Measurements from ENCODE around the gene KRTAP4-5. TPM values are rescaled to one million over a fixed set of nuclear protein-coding genes. Genes with fewer than 3 reads are reported as not detected.

Gene KRTAP4-5
- total RNA-seq, 2 donors from 2014 or later, result not detected

DNA sequence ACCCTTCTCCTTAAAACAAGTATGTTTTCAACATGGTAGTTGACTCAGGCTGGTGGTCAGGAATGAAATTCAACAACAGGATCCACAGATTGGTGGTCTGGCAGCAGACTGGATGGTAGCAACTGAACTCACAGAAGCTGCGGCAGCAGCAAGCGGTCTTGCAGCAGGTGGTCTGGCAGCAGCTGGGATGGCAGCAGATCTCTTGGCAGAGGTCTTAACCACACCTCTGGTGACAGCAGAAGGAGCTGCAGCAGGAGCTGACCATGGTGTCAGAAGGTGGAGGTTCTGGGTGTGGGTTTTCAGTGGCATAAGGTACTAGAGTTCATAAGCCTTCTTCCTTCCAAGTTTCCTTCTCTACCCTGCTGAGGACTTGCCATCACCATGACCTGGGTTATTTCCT lies 37.2 kb upstream of the KRTAP4-5 start:
- TF ChIP-seq, protein P1, sequence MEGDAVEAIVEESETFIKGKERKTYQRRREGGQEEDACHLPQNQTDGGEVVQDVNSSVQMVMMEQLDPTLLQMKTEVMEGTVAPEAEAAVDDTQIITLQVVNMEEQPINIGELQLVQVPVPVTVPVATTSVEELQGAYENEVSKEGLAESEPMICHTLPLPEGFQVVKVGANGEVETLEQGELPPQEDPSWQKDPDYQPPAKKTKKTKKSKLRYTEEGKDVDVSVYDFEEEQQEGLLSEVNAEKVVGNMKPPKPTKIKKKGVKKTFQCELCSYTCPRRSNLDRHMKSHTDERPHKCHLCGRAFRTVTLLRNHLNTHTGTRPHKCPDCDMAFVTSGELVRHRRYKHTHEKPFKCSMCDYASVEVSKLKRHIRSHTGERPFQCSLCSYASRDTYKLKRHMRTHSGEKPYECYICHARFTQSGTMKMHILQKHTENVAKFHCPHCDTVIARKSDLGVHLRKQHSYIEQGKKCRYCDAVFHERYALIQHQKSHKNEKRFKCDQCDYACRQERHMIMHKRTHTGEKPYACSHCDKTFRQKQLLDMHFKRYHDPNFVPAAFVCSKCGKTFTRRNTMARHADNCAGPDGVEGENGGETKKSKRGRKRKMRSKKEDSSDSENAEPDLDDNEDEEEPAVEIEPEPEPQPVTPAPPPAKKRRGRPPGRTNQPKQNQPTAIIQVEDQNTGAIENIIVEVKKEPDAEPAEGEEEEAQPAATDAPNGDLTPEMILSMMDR (conservative IDR thresholded peaks at IDR 0.05), result no peak
- H3K4me1 Mint-ChIP-seq, result peaks cover 1% of the 10 kb centered on the region
- H3K36me3 ChIP-seq (ENCODE audit: control insufficient read depth, insufficient read depth, low read length), result no peaks in the 10 kb centered on the region
- 86 to 100% methylated on average over 1 to 2 of the region's 2 CpGs for WGBS, 2 experiments (ENCODE audit: insufficient coverage in 1 of 2, insufficient read length in 1 of 2)
- no peak overlapping the region for H3K27ac Mint-ChIP-seq
- H3K27me3 Mint-ChIP-seq (ENCODE audit: insufficient read depth), result peaks cover 5% of the 10 kb centered on the region
- DNase-seq, result no peak
- H3K4me3 ChIP-seq (ENCODE audit: low read length), result no peak overlapping the region
- H3K9me3 Mint-ChIP-seq, result no peaks in the 10 kb centered on the region
- no peaks in the 10 kb centered on the region for H3K27me3 ChIP-seq (ENCODE audit: control insufficient read depth, insufficient read depth, low read length, poor library complexity, severe bottlenecking)
- H3K4me1 ChIP-seq (ENCODE audit: control insufficient read depth, insufficient read depth, low read length), result no peaks in the 10 kb centered on the region
- no peak overlapping the region for H3K4me3 Mint-ChIP-seq
- no peaks in the 10 kb centered on the region for H3K36me3 Mint-ChIP-seq (ENCODE audit: low read depth)
- H3K9ac ChIP-seq (ENCODE audit: extremely low read depth, low read length, poor library complexity, severe bottlenecking), result no peak overlapping the region
- no peaks in the 10 kb centered on the region for H3K9me3 ChIP-seq (ENCODE audit: control insufficient read depth, low read length)
- no peak overlapping the region for H3K27ac ChIP-seq (ENCODE audit: low read depth, low read length)

GRCh38 chr17:41185001-41185400 lies 35.4 kb upstream of the KRTAP4-5 start:
- Mint-ChIP-seq H3K4me3 (no peak overlapping the region), H3K27ac (no peak overlapping the region), H3K4me1 (peaks cover 1% of the 10 kb centered on the region), H3K9me3 (no peaks in the 10 kb centered on the region), H3K36me3 (ENCODE audit: low read depth) (no peaks in the 10 kb centered on the region), H3K27me3 (ENCODE audit: insufficient read depth) (peaks cover 3% of the 10 kb centered on the region)
- H3K27me3 ChIP-seq (ENCODE audit: control insufficient read depth, insufficient read depth, low read length, poor library complexity, severe bottlenecking), result no peaks in the 10 kb centered on the region
- no peaks in the 10 kb centered on the region for H3K4me1 ChIP-seq (ENCODE audit: control insufficient read depth, insufficient read depth, low read length)
- TF ChIP-seq, protein P1 (conservative IDR thresholded peaks at IDR 0.05), result no peak
- no peaks in the 10 kb centered on the region for H3K9me3 ChIP-seq (ENCODE audit: control insufficient read depth, low read length)
- 75 to 82% methylated on average over 1 of the region's 1 CpG for WGBS, 2 experiments (ENCODE audit: insufficient coverage in 1 of 2, insufficient read length in 1 of 2)
- no peak overlapping the region for H3K4me3 ChIP-seq (ENCODE audit: low read length)
- H3K9ac ChIP-seq (ENCODE audit: extremely low read depth, low read length, poor library complexity, severe bottlenecking), result no peak overlapping the region
- H3K27ac ChIP-seq (ENCODE audit: low read depth, low read length), result no peak overlapping the region
- DNase-seq, result no peak
- no peaks in the 10 kb centered on the region for H3K36me3 ChIP-seq (ENCODE audit: control insufficient read depth, insufficient read depth, low read length)

DNA sequence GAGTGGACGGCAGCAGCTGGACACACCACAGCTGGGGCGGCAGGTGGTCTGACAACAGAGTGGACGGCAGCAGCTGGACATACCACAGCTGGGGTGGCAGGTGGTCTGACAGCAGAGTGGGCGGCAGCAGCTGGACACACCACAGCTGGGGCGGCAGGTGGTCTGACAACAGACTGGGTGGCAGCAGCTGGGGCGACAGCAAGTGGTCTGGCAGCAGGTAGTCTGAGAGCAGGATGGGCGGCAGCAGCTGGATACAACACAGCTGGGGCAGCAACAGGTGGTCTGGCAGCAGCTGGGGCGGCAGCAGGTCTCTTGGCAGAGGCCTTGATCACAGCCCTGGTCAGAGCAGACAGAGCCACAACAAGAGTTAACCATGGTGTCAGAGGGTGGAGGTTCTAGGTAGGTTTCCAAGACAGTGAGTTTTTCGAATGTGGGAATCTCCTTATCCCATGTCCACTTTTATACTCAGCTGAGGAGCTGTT lies 34.9 kb upstream of the KRTAP4-5 start, which contains the start of gene KRTAP4-1:
TSS of gene KRTAP4-1 (minus strand) at position 432 of the 482 bp plus-strand sequence. CDS start at position 375, 57 bp downstream.
- H3K27me3 ChIP-seq (ENCODE audit: control insufficient read depth, insufficient read depth, low read length, poor library complexity, severe bottlenecking), result no peaks in the 10 kb centered on the region
- H3K4me1 Mint-ChIP-seq, result peaks cover 1% of the 10 kb centered on the region
- TF ChIP-seq, protein P1 (conservative IDR thresholded peaks at IDR 0.05), result no peak
- no peaks in the 10 kb centered on the region for H3K9me3 Mint-ChIP-seq
- no peak within 1 kb of the TSS for H3K4me3 Mint-ChIP-seq
- no peaks in the 10 kb centered on the region for H3K4me1 ChIP-seq (ENCODE audit: control insufficient read depth, insufficient read depth, low read length)
- no peak within 1 kb of the TSS for H3K27ac Mint-ChIP-seq
- H3K27me3 Mint-ChIP-seq (ENCODE audit: insufficient read depth), result peaks cover 3% of the 10 kb centered on the region
- WGBS, 2 experiments (ENCODE audit: insufficient coverage in 1 of 2, insufficient read length in 1 of 2), result 80 to 83% methylated on average over 4 to 8 of the region's 9 CpGs
- H3K27ac ChIP-seq (ENCODE audit: low read depth, low read length), result no peak within 1 kb of the TSS
- no peak within 1 kb of the TSS for H3K9ac ChIP-seq (ENCODE audit: extremely low read depth, low read length, poor library complexity, severe bottlenecking)
- H3K4me3 ChIP-seq (ENCODE audit: low read length), result no peak within 1 kb of the TSS
- no peaks in the 10 kb centered on the region for H3K36me3 ChIP-seq (ENCODE audit: control insufficient read depth, insufficient read depth, low read length)
- no peaks in the 10 kb centered on the region for H3K36me3 Mint-ChIP-seq (ENCODE audit: low read depth)
- DNase-seq, result no peak
- no peaks in the 10 kb centered on the region for H3K9me3 ChIP-seq (ENCODE audit: control insufficient read depth, low read length)

All from endodermal cell (in vitro differentiated cells).